Esophagus muscularis mucosa (tissue), 4 donors: ENCODE data around the gene OLFML3. TPM values are rescaled to one million over a fixed set of nuclear protein-coding genes. Genes with fewer than 3 reads are reported as not detected.

Source experiments
- DNase-seq: peaks from one replicate; pipeline ENCODE4 v3.0.0-alpha.2; 2017; ENCODE audit errors: extremely low spot score
- H3K27ac ChIP-seq, 4 donors: fragments of 200-600 bp; sonication (generic); replicated peaks in 1 of 4; 1 replicate in 3 of 4; 2 replicates in 1 of 4; pipeline ENCODE4 v1.5.1; 2016 to 2019; ENCODE audit warnings: mild to moderate bottlenecking in 1 of 4
- H3K27me3 ChIP-seq, 4 donors: fragments of 200-600 bp; sonication (generic); one replicate each; pipeline versions ENCODE4 v1.5.1 to v1.6.0; 2016 to 2019
- H3K36me3 ChIP-seq, 4 donors: fragments of 200-600 bp; sonication (generic); one replicate each; pipeline ENCODE4 v1.5.1; 2016 to 2019
- H3K4me1 ChIP-seq, 4 donors: fragments of 200-600 bp; sonication (generic); one replicate each; pipeline ENCODE4 v1.5.1; 2016 to 2019
- H3K4me3 ChIP-seq, 4 donors: fragments of 200-600 bp; sonication (generic); 1 replicate in 2 of 4; 2 replicates in 2 of 4; pipeline ENCODE4 v1.5.1; 2016 to 2019; ENCODE audit warnings: mild to moderate bottlenecking in 4 of 4, moderate library complexity in 1 of 4
- H3K9me3 ChIP-seq, 4 donors: fragments of 200-600 bp; sonication (generic); 1 replicate in 3 of 4; 2 replicates in 1 of 4; pipeline ENCODE4 v1.5.1; 2016 to 2019
- CTCF ChIP-seq, 3 experiments: fragments of 200-600 bp in 2 of 3; fragments of 450-650 bp in 1 of 3; sonication (generic) in 2 of 3; IDR thresholded peaks; one replicate each; pipeline ENCODE4 v1.5.1; 2017 to 2019; ENCODE audit warnings: antibody characterized with exemption in 3 of 3, mild to moderate bottlenecking in 2 of 3, moderate library complexity in 1 of 3
- EP300 ChIP-seq: sonication (generic); formaldehyde crosslinking; IDR thresholded peaks from one replicate; pipeline ENCODE4 v1.6.1; 2017; ENCODE audit warnings: antibody characterized with exemption
- POLR2A ChIP-seq: fragments of 450-650 bp; IDR thresholded peaks from one replicate; pipeline ENCODE4 v1.6.1; 2017; ENCODE audit warnings: antibody characterized with exemption, moderate library complexity, mild to moderate bottlenecking, low read depth
- POLR2AphosphoS5 ChIP-seq, 2 donors: sonication (generic); formaldehyde crosslinking; IDR thresholded peaks; one replicate each; pipeline ENCODE4 v1.6.1; 2017; ENCODE audit warnings: antibody characterized with exemption in 2 of 2
- WGBS: methylation state at CpG from one replicate; pipeline ENCODE4 v1.1.5; 2018; 5-methylcytosine and 5-hydroxymethylcytosine counted together
- intact Hi-C: fragments of 100-400 bp; cut with DNase I; formaldehyde crosslinking; loops from one replicate; pipeline ENCODE4 v1.15.1; 2023
- total RNA-seq, 4 donors: library from RNA; depleted of rRNA; stranded (reverse); fragments of >200 nt; gene quantifications; one replicate each; pipeline versions ENCODE4 v1.1.0 to v1.2.1, GENCODE V29; 2016

OLFML3 gene
- total RNA-seq, 4 donors from 2014 or later: 57.7 to 109 (median 67.4) TPM

- no peak for DNase-seq
- peak overlapping the region; percentile 41 to 54 (median 46) for H3K4me3 ChIP-seq
- no peaks in the 10 kb centered on the region for H3K9me3 ChIP-seq
- WGBS: 27% methylated on average over 18 of the region's 18 CpGs
- peaks cover 31 to 78% (median 72%) of the 10 kb centered on the region in 4 donors for H3K4me1 ChIP-seq
- H3K27me3 ChIP-seq: no peaks in the 10 kb centered on the region
- intact Hi-C loops: no loop called here
- TF ChIP-seq POLR2A: no peak
- TF ChIP-seq POLR2AphosphoS5 (IDR thresholded peaks at IDR 0.05): peak; percentile 47 to 70
- peak overlapping the region; percentile 77 to 84 (median 80) for H3K27ac ChIP-seq
- H3K36me3 ChIP-seq: no peaks in the 10 kb centered on the region
Measured at GRCh38 chr1:113981962-113982931, 3.0 kb downstream of the OLFML3 start.

- Histone ChIP-seq H3K4me1 (peaks cover 31 to 74% (median 71%) of the 10 kb centered on the region in 4 donors), H3K27me3 (no peaks in the 10 kb centered on the region), H3K27ac (peak overlapping the region; percentile 77 to 84 (median 80)), H3K4me3 (peak overlapping the region; percentile 41 to 54 (median 46)), H3K36me3 (no peaks in the 10 kb centered on the region), H3K9me3 (no peaks in the 10 kb centered on the region)
- DNase-seq: no peak
- TF ChIP-seq EP300 (no peak), POLR2AphosphoS5 (IDR thresholded peaks at IDR 0.05) (no peak)
- WGBS: 44% methylated on average over 3 of the region's 5 CpGs
- intact Hi-C loops: no loop called here
Measured at GRCh38 chr1:113982949-113983348, 3.7 kb downstream of the OLFML3 start.

GRCh38 chr1:113983391-113983790 is 4.1 kb downstream of the OLFML3 start:
- intact Hi-C loops: no loop called here
- DNase-seq: no peak
- Histone ChIP-seq H3K36me3 (no peaks in the 10 kb centered on the region), H3K4me3 (peak overlapping the region; percentile 41 to 54 (median 46)), H3K27me3 (no peaks in the 10 kb centered on the region), H3K4me1 (peaks cover 30 to 70% (median 68%) of the 10 kb centered on the region in 4 donors), H3K9me3 (no peaks in the 10 kb centered on the region), H3K27ac (peak overlapping the region; percentile 77 to 84 (median 80))
- TF ChIP-seq CTCF (IDR thresholded peaks at IDR 0.05) (no peak), EP300 (no peak), POLR2AphosphoS5 (IDR thresholded peaks at IDR 0.05) (no peak), POLR2A (no peak)
- WGBS: 56% methylated on average over 8 of the region's 8 CpGs

GRCh38 chr1:113983826-113984225 is 4.6 kb downstream of the OLFML3 start:
- no peak for DNase-seq
- H3K27ac ChIP-seq: peak overlapping the region; percentile 77 to 84 (median 80)
- 86% methylated on average over 7 of the region's 7 CpGs for WGBS
- peaks cover 25 to 65% (median 64%) of the 10 kb centered on the region in 4 donors for H3K4me1 ChIP-seq
- intact Hi-C loops: no loop called here
- no peaks in the 10 kb centered on the region for H3K36me3 ChIP-seq
- H3K4me3 ChIP-seq: peak overlapping the region in 2 of 4 donors; percentile 48 to 54
- H3K9me3 ChIP-seq: no peaks in the 10 kb centered on the region
- no peak for TF ChIP-seq POLR2A
- no peak for TF ChIP-seq EP300
- no peak for TF ChIP-seq POLR2AphosphoS5 (IDR thresholded peaks at IDR 0.05)
- no peak for TF ChIP-seq CTCF (IDR thresholded peaks at IDR 0.05)
- H3K27me3 ChIP-seq: no peaks in the 10 kb centered on the region

- Histone ChIP-seq H3K4me1 (peaks cover 19 to 57% (median 55%) of the 10 kb centered on the region in 4 donors), H3K27me3 (no peaks in the 10 kb centered on the region), H3K9me3 (no peaks in the 10 kb centered on the region), H3K36me3 (no peaks in the 10 kb centered on the region), H3K27ac (peak overlapping the region in 1 of 4 donors; percentile 42), H3K4me3 (no peak overlapping the region)
- intact Hi-C loops: no loop called here
- no peak for DNase-seq
- 45% methylated on average over 4 of the region's 4 CpGs for WGBS
- no peak for TF ChIP-seq EP300
- no peak for TF ChIP-seq POLR2A
- no peak for TF ChIP-seq CTCF (IDR thresholded peaks at IDR 0.05)
Measured at GRCh38 chr1:113984710-113985109, 5.4 kb downstream of the OLFML3 start.
